Stimulated activated CD8-positive, alpha-beta memory T cell treated with anti-CD3 and anti-CD28 coated beads, Interleukin-7, amount 100 ng/mL, for 48 hours (primary cell): Measurements from ENCODE around the gene MPO.

Source experiments
- DNase-seq, 2 donors: peaks; one replicate each; pipeline ENCODE4 v3.0.0-alpha.2; 2020; ENCODE audit warnings: low read depth in 1 of 2; ENCODE audit errors: extremely low read depth in 1 of 2

Gene MPO

DNA sequence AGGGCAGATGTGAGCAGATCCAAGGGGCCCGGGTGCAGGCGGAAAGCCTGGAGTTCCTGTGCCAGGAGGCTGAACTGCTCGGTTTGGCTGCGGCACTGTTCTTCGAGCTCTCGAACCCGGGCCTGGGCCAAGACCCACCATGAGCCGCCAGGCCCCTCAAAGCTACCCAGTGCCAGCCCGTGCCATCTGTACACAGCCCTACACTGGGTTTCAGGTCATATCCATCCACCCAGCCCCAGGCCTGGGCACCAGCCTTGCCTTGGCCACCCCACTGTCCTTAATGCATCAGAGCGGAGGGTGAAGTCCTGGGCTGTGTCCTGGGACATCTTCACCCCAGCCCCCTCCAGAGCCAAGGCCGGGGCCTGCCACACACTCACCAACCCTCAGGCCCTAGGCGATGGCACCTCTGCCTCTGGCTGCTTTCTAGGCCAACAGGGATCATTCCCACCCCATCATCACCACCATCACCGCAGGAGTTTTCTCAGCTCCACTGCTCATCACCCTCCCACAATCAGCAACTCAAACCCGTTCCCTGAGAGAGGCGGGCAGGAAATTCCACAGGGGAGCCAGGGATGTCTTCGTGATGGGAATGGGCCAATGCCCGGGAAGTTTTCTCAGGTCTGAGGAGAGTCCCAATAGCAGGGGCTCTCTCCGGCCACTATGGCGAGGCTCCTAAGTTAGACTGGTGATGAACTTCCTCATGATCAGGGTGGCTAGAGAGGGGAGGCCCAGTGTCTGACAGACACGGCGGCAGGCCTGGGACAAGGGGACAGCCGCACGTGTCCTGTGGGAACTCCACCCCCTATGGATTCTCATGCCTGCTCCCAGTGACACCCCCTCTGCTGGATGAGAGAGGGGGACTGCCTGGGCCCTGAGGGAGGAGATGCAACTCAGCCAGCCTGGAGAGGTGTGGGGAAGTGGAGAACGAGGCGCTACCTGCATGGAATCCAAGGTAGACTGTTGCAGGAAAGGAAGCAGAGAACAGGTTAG, 38.7 kb upstream of the MPO start:
- no peak for DNase-seq

DNA sequence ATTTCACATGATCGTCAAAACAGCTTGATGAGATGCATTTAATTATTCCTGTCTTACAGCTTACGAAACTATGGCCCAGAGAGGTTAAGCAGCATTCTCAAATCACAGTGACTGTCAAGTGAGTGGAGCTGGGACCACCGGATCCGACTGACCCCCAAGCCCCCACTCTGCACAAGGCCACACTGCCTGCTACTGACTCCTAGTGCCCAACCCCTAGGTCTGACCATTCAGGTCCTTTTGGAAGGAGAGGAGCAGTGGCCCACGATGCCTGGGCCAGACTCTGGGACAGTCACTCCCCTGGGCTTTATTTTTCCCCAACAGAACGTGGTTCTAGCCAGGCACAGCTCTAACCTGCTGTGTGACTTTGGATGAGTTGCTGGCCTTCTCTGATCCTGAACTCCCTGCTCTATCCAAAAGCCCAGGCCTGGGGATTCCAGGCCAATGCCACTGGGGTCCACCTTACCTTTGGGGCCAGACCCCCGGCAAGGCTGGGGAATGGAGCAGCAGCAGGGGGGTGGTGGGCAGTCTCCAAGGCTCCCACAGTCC, 38.0 kb upstream of the MPO start:
- no peak for DNase-seq

DNA sequence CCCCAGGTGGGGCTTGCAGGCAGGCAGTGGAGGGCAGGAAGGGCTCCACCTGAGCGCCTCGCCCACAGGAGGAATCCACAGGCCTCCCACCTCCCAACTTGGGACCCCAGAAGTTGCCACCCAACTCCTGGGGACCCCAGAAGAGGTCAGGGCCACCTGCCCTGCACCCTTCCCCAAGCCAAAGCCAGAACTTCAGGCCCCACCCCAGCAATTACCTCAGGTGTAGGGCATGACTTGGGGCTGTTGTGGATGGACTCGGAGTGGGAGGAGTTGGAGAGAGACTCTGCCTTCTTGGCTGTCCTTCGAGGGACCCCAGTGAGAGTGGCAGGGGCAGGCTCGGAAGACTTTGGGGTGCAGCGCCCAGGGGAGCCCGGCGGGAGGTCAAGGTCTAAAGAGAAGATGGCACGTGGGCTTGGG, 37.3 kb upstream of the MPO start:
- DNase-seq, result no peak

DNA sequence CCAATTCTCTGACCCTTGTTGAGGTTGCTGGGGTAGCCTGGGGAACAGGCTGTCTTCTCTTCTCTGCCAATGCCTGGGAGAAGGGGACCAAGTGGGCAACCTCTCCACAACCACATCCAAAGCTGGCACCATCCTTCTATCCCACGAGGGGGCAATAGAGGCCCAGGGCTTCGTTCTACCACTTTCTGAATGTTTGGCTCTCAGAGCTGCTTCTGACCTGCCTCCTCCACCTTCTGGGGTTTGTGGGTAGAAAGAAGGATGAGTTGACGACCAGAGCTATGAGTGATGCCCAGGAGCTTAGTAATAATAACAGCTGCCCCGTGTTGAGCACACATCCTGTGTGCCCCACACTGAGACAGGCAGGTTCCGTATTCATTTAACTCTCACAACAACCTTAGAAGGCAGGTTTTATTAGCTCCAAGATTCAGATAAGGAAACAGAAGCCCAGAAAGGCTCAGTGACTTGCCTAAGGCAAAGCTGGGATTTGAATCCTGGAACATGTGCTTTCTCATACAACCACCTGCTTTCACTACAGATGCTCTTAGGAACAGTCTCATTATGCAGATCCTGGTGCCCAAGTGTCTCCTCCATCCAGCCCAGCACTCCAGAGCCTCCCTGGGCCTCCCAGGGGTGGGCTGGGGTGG, 36.8 kb upstream of the MPO start:
- DNase-seq, result peak in 1 of 2 donors; percentile 77

DNA sequence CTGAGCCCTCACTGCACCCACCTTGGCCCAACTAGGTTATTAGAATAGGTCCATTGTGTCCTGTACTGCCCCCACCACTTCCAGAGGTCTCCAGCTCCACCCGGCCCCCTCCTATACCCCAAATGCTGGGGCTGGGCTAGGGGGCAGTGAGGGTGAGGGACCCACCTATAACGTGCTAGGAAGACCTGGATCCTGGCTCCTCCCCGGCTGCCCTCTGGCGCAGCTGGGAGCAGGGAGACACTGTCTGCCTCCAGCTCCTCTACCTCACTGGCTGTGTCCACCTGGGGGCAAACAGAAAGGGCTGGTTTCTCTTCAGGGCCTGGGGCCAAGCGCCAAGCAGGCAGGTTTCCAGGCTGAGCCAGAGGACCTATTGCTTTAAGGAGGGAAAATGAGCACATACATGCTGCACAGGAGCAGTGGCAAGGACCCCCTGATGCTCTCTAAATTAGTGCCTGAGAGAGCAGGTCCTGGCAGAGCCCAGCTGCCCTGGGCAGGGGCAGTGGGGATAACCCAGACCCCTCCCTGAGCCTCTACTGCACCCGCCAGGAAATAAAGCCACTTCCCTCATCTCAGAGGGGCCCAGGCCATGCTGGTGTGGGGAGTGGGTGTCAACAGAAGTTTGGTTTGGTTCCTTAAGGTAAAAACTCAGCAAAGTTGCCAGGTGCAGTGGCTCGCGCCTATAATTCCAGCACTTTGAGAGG, 35.7 kb upstream of the MPO start:
- no peak for DNase-seq

DNA sequence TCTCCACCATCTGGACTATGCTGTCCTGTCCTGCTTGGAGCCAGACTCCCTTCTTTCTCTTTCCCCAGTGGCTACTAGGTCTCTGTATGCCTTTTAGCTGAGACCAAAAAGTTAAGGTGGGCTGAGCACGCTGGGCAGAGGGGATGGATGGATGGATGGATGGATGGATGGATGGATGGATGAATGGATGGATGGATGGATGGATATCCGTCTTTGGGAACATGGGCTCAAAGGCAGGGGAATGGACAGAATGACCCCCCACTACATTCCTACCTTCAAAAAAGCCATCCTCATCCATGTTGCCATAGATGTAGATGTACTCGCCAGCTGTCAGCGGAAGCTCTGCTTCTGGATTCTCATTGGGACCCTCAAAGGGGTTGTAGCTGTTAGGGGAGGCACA, 35.0 kb upstream of the MPO start:
- no peak for DNase-seq

DNA sequence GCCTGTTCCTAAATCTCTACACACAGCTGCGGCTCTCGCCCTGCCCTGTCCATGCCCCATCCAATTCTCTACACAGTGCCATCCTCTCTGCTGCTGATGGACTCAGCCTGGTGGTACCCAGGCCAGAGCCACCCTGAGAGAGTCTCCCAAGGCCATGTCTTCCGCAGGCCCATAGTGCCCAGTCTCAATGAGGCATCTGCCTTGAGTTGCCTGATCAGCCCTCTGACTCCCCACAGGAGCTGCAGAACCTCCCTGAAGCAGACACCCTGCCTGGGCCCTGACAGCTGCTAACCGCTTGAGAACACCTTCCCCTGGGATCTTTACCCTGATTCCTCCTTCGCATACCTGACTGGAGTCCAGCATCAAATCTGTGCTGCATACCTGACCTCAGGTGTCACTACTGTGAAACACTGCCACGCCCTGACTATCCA, 34.6 kb upstream of the MPO start:
- no peak for DNase-seq

DNA sequence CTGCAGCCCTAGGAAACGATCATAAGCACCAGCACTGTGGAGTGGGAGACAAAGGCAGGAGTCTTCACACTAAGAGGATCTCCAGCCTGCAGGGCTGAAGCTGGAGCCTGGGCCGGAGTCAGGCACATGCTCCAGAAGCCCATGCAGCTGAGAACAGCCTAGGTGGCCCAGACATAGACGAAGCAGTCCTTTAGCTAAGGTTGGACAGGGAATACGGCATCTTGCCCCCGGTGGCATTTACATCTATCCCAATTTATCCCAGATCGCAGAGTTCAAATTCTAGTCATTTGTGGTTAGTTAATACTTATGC, 33.9 kb upstream of the MPO start:
- DNase-seq, result no peak

DNA sequence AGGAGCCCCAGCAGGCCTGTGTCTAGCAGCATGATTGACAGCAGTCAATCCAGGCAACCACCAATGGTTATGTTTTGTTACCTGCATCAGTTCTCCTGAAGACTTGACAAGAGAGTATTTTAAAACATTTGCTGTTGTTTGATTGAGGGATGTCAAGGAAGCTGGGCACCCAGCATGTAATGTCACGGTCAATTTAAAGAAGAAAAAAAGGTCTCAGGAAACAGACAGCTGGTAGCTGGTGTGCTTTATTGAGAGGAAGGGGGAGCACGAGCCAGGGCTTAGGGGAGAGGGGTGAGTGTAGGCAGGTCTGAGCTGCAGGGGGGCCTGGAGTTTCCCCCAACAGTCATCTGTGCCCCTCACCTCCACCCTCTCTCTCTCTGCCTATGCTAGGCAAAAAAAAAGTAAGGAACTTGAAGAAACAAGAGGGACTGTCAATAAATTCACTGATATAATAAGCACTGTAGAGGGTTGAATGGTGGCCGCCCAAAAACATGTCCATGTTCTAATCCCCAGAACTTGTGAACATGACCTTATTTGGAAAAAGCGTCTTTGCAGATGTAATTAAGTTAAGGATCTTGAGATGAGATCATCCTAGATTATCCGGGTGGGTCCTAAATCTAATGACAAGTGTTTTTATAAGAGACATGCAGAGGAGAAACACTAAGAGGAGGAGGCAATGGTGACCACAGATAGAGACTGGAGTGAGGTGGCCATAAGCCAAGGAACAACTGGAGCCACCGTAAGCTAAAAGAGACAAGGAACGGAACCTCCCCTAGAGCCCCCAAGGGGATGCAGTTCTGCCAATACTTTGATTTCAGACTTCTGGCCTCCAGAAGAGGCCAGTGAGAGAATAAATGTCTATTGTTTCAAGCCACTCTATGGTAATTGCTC, 33.3 kb upstream of the MPO start:
- DNase-seq, result no peak

DNA sequence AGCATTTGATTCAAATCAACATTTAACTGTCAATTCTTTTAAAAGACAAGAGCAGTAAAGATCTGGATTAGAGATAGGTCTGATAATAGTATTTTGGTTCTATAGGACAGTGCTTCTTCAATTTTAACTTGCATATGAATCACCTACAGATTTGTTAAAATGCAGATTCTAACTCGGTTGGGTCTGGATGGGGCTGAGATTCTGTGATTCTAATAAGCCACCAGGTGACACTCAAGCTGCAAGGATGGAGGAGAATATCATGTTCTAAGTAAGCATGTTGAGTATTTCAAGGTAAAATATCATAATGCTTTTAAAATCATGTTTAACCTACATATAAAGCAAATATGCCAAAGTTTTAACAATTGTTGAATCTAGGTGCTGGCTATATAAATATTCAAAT, 32.1 kb upstream of the MPO start:
- no peak for DNase-seq

DNA sequence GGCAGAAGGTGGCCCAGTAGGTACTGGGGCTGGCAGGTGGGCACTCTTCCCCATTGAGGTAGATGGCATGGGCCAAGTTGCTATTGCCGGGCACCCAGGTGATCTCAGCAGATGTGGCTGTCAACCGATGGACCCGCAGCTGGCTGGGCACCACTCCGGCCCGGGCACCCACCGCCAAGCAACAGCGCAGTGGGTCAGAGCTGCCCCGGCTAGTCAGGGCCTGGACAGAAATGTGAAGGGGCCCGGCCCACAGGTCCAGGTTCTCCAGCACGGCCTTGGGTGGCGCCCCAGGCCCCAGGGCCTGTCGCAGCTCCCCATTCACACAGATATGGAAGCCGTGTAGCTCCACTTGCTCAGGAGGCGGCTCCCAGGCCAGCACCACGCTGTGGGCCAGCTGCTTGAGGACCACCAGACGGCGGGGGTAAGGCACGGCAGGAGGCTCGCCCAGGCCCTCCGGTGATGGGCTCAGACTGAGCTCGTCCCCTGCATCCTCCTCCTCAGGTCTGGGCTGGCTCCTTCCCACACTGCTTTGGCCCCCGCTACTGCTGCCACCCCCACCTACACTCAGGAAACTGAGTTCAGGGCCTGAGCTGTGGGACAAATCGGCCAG, 31.4 kb upstream of the MPO start:
- DNase-seq, result no peak

DNA sequence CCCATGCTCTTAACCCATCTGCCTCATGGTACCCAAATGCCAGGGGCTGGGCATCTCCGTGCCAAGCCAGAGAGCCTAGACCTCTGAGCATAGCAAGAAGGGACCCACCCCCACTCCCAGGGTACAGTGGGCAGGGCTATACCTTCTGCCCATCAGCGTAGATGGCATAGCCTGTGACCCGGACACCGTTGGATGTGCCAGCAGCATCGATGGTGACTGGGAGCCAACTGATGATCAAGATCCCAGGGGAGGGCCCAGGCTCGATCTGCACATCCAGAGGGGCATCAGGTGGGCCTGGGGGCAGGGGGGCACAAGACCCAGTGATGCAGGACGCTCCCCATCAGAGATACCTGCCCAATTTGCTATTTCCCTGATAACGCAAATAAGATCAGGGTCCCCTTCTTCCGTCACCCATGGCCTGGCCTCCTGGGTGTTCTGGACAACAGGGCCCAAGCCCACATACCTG, 30.7 kb upstream of the MPO start:
- DNase-seq, result no peak

DNA sequence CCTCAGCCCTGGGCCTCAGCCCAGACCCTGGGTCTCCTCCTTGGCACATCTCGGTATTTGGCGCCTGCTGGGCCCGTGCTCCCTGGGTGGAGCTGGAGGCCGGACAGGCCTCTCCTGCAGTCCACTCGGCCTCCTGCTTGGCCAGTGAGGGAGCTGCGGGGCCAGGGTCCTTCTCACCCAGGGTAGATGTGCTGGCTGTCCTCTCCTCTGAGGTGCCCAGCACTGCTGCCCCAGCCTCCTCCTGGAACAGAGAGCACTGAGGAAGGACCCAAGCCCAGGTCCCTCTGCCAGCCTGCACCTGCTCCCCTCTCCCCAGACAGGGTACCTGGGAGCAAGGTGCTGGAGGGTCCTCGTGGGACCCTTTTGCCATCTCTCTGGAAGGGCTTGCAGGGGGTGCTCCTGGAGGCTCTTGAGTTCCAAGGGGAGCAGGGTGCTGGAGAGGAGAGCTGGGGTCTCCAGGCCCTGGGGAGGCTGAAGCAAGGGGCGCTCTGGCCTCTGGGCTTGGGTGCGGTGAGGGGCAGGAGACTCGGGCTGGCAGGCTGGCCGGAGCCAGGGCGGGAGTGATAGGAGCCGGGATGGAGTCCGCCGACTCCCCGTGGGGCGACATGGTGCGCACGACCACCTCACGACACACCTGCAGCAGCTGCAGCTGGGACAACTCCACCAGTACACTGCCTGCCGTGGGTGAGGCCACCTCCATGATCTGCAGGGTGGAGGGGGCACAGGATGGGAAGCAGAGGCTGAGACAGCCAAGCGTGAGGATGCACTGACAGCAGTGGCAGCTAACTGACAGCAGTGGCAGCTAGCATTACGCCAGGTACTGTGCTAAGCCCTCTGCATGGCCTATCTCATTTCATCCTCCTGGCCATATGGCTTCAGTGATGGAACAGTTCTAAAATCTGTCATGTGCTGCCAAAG, 30.0 kb upstream of the MPO start:
- DNase-seq, result no peak

DNA sequence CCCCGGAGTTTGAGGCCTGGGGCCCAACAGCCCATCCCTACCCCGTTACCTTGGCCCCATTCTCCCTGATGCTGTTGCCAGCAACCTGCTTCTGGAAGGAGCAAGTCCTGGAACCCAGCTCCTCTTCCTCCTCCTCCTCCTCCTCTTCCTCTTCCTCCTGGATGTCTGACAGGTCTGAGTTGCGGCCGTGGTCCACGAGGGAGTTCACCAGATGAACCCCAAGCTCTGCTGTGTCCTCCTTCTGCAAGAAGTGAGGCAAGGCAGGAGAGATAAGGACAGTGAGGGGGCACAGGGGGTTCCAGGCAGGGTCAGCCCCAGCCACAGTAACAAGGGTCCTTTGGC, 29.2 kb upstream of the MPO start:
- DNase-seq, result no peak

DNA sequence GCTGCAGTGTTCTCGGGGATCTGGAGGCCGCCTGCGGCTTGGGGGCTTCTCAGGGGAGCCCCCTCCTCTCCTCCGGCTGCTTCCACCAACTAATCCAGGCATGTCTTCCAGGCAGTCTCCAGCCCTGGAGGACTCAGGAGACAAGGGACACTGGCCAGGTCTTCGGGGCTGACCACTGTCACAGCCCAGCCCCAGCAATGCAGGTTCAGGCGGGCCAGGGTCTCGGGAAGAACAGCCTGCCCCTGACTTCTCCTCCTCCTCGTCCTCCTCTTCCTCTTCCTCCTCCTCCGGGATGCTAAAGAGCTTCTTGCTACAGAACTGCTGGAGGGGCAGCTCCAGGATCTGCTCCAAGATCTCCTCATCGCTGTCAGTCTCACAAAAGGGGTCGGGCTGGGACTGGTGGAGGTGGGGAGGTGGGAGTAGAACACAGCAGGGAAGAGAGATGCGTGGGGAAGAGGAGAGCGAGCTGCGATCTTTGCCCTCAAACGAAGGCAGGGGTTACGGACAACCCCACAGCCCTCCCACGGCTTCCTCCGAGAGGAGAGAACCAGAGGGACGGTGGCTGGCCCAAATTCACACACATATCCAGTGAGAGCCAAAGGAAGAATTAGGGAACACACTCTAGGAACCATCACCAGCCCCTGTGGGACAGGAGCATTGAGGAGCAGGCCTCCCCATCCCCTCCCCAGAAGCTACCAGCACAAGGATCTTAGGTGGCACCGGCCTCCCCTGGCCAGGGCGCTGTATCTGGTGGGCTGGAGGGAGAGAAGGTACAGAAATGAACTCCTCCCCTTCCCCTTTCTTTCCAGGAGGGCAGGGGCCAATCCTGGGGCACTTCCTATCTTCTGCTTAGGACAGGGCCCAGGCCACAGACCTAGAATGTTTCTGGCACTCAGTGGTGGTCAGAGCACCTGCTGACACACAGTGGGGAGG, 28.5 kb upstream of the MPO start:
- no peak for DNase-seq

DNA sequence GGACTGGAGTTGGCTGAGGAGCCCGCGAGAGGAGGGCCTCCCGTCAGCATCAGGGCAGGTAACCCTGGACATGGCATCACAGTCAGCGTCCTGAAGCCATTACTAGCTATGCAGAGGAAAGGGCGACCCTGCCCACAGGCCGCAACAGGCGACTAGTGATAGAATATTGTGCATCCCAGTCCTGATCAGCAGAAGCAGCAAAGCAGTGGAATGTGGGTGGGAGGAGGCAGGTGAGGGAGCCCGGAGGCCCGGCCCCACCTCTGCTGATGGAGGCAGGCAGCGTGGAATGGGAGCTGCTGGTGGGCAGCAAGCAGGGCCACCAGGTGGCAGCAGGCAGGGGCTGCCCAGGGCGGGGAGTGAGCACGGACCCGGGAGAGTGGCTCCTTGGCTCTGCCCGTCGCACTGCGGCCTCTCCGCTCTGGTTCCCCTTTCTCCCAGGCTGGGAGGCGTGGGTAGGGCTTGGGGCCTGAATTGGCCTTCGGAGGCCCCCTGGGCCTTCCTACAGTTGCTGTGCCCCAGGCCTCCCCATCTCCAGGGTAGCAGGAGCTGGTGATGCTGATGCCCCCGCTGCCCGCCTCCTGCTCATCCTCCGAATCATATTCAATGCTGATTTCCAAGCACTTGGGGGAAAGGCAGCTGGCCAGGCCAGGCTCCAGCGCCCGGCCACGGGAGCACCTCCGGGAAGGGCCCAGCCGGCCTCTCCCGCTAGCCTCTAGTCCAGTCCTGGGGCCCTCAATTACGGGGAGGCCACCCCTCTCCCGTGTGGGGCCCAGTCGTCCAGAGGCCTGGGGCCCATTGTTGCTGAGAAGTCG, 27.6 kb upstream of the MPO start:
- no peak for DNase-seq
